Osteoblast (primary cell): ENCODE results near the gene LRP10. TPM values are rescaled to one million over a fixed set of nuclear protein-coding genes. Genes with fewer than 3 reads are reported as not detected.
"Not testable (repeated sequence)": the region's sequence is repeated elsewhere in the genome, so short reads cannot be mapped to it uniquely, and the experiment has no call there.

Source experiments
- DNase-seq: peaks from one replicate; pipeline ENCODE4 v3.0.0; 2011; ENCODE audit warnings: low spot score, mixed read lengths; ENCODE audit not compliant: insufficient read length; ENCODE audit errors: missing footprints
- H2AFZ ChIP-seq: 2 replicates; pipeline ENCODE4 v1.6.0; 2011; ENCODE audit warnings: mild to moderate bottlenecking, low read length
- H3K27ac ChIP-seq: 2 replicates; pipeline ENCODE4 v1.5.1; 2011; ENCODE audit warnings: mild to moderate bottlenecking, low read depth, low read length, moderate library complexity
- H3K27me3 ChIP-seq: 2 replicates; pipeline ENCODE4 v1.6.0; 2012; ENCODE audit warnings: mild to moderate bottlenecking, control low read depth, inconsistent platforms, low read length, moderate library complexity; ENCODE audit not compliant: insufficient read depth
- H3K36me3 ChIP-seq: 2 replicates; pipeline ENCODE4 v1.5.1; 2011; ENCODE audit warnings: mild to moderate bottlenecking, low read length, control low read depth, moderate library complexity; ENCODE audit not compliant: insufficient read depth
- H3K4me1 ChIP-seq: 2 replicates; pipeline ENCODE4 v1.5.1; 2011; ENCODE audit warnings: mild to moderate bottlenecking, low read length, control low read depth, moderate library complexity; ENCODE audit not compliant: insufficient read depth
- H3K4me2 ChIP-seq: 2 replicates; pipeline ENCODE4 v1.6.0; 2011; ENCODE audit warnings: mild to moderate bottlenecking, low read length; ENCODE audit not compliant: insufficient read depth
- H3K4me3 ChIP-seq: fragments of 200-600 bp; sonication (generic); 3 replicates; pipeline ENCODE4 v1.5.1; 2012; ENCODE audit warnings: mild to moderate bottlenecking, low read length, inconsistent platforms; ENCODE audit not compliant: insufficient read depth
- H3K79me2 ChIP-seq: 2 replicates; pipeline ENCODE4 v1.6.0; 2012; ENCODE audit warnings: mild to moderate bottlenecking, low read length, control low read depth, inconsistent platforms; ENCODE audit not compliant: insufficient read depth
- H3K9me3 ChIP-seq: 2 replicates; pipeline ENCODE4 v1.5.1; 2011; ENCODE audit warnings: low read depth, low read length, control low read depth
- H4K20me1 ChIP-seq: 2 replicates; pipeline ENCODE4 v1.6.0; 2012; ENCODE audit warnings: mild to moderate bottlenecking, low read length, control low read depth; ENCODE audit not compliant: insufficient read depth
- CTCF ChIP-seq: IDR thresholded peaks from 2 replicates; pipeline ENCODE4 v1.5.1; 2011; ENCODE audit warnings: mild to moderate bottlenecking, low read depth, low read length, moderate library complexity; ENCODE audit errors: extremely low read depth
- total RNA-seq: library from RNA; depleted of rRNA; stranded (reverse); fragments of >200 nt; gene quantifications from 2 replicates; pipeline ENCODE4 v1.2.3, GENCODE V29; 2012

LRP10 gene
- total RNA-seq, 1 donor = 147 TPM

- Histone ChIP-seq H3K27ac (peak overlapping the region; percentile 1), H3K4me1 (peaks cover 3% of the 10 kb centered on the region), H4K20me1 (peaks cover 2% of the 10 kb centered on the region), H2AFZ (no peak overlapping the region), H3K4me3 (no peak overlapping the region), H3K79me2 (peaks cover 32% of the 10 kb centered on the region), H3K36me3 (peaks cover 58% of the 10 kb centered on the region), H3K27me3 (no peaks in the 10 kb centered on the region), H3K4me2 (peak overlapping the region; percentile 3), H3K9me3 (no peaks in the 10 kb centered on the region)
- DNase-seq = peak; percentile 48
- no peak for TF ChIP-seq CTCF
These were observed 37.1 kb downstream of the LRP10 start for GRCh38 chr14:22908601-22909000.

DNA sequence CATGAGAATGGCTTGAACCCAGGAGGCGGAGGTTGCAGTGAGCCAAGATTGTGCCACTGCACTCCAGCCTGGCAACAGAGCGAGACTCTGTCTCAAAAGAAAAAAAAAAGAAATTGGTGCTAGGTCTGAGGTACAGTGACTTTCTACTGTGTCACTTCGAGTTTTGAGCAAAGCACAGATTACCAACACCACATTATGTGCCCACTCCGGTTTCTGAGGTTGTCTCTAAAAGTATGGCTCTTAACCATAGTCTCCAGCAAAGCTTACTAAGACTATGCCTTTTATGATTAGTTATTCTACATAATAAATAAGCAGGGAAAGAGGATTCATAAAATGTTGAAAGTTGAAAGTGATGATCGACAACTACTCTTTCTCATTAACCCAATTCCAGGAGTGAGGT, 39.4 kb downstream of the LRP10 start:
- DNase-seq = no peak
- Histone ChIP-seq H3K9me3 (no peaks in the 10 kb centered on the region), H4K20me1 (peaks cover 2% of the 10 kb centered on the region), H3K27ac (no peak overlapping the region), H3K4me3 (no peak overlapping the region), H3K79me2 (peaks cover 51% of the 10 kb centered on the region), H3K4me2 (no peak overlapping the region), H2AFZ (no peak overlapping the region), H3K27me3 (no peaks in the 10 kb centered on the region), H3K4me1 (peaks cover 3% of the 10 kb centered on the region), H3K36me3 (peaks cover 35% of the 10 kb centered on the region)
- no peak for TF ChIP-seq CTCF

- H3K9me3 ChIP-seq, H3K27me3 ChIP-seq, H3K4me2 ChIP-seq, H3K4me3 ChIP-seq, H2AFZ ChIP-seq, H3K27ac ChIP-seq, H3K4me1 ChIP-seq, H4K20me1 ChIP-seq, DNase-seq: not testable (repeated sequence)
- Histone ChIP-seq H3K79me2 (peaks cover 73% of the 10 kb centered on the region), H3K36me3 (peaks cover 13% of the 10 kb centered on the region)
These were observed 43.3 kb downstream of the LRP10 start for GRCh38 chr14:22914836-22915235.

DNA sequence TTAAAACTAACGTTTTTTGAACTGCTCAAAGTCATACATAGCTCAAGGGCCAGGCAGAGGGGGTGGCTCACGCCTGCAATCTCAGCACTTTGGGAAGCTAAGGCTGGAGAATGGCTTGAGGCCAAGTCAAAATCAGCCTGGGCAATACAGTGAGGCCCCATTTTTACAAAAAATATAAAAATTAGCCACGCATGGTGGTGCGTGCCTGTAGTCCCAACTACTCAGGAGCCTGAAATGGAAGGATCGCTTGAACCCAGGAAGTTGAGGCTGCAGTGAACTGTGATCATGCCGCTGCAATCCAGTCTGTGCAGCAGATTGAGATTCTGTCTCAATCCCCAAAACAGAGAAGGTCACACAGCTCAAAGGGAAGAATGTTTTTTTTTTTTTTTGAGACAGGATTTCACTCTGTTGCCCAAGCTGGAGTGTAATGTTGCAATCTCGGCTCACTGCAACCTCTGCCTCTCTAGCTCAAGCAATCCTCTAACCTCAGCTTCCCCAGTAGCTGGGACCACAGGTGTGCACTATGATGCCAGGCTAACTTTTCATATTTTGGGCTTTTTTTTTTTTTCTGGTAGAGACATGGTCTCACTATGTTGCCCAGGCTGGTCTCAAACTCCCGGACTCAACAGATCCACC, 44.5 kb downstream of the LRP10 start:
- Histone ChIP-seq H3K79me2 (peaks cover 68% of the 10 kb centered on the region), H4K20me1 (peaks cover 2% of the 10 kb centered on the region), H2AFZ (no peak overlapping the region), H3K9me3 (no peaks in the 10 kb centered on the region), H3K4me3 (no peak overlapping the region), H3K27me3 (no peaks in the 10 kb centered on the region), H3K4me2 (no peak overlapping the region), H3K4me1 (peaks cover 10% of the 10 kb centered on the region), H3K27ac (peak overlapping the region; percentile 22), H3K36me3 (peaks cover 20% of the 10 kb centered on the region)
- no peak for TF ChIP-seq CTCF
- no peak for DNase-seq
